Activated CD8-positive, alpha-beta memory T cell treated with anti-CD3 and anti-CD28 coated beads for 48 hours (primary cell): ENCODE measurements around the gene GLUL.

Source experiments
- DNase-seq, 3 experiments: peaks; one replicate each; pipeline ENCODE4 v3.0.0-alpha.2; 2020; ENCODE audit warnings: low read depth in 2 of 3, low spot score in 2 of 3

The GLUL gene

GRCh38 chr1:182391362-182392049, at the start of gene GLUL:
Gene GLUL (minus strand): TSS chr1:182391790. CDS start chr1:182388737, 3,053 bp downstream.
- peak; percentile 19 to 29 (median 28) for DNase-seq

GRCh38 chr1:182438326-182438725, 46.7 kb upstream of the GLUL start:
- no peak for DNase-seq

- DNase-seq, result no peak
Observed at GRCh38 chr1:182433580-182433979, 42.0 kb upstream of the GLUL start.

- no peak for DNase-seq
Observed at GRCh38 chr1:182431278-182431677, 39.7 kb upstream of the GLUL start.

- DNase-seq, result peak in 2 of 3 experiments; percentile 11 to 14
Observed at GRCh38 chr1:182430263-182431068, 38.9 kb upstream of the GLUL start.

- DNase-seq, result no peak
Observed at GRCh38 chr1:182428043-182428442, 36.5 kb upstream of the GLUL start.

- DNase-seq, result no peak
Observed at GRCh38 chr1:182426442-182427430, 35.1 kb upstream of the GLUL start.

GRCh38 chr1:182415789-182416188, 24.2 kb upstream of the GLUL start:
- DNase-seq, result no peak

- DNase-seq, result no peak
Observed at GRCh38 chr1:182413969-182414368, 22.4 kb upstream of the GLUL start.

GRCh38 chr1:182413486-182413885, 21.9 kb upstream of the GLUL start:
- no peak for DNase-seq

- DNase-seq, result no peak
Observed at GRCh38 chr1:182410620-182411273, 19.2 kb upstream of the GLUL start.

GRCh38 chr1:182410138-182410537, 18.5 kb upstream of the GLUL start:
- no peak for DNase-seq

- no peak for DNase-seq
Observed at GRCh38 chr1:182408435-182409075, 17.0 kb upstream of the GLUL start.

GRCh38 chr1:182407724-182408123, 16.1 kb upstream of the GLUL start:
- DNase-seq, result no peak

GRCh38 chr1:182406012-182406411, 14.4 kb upstream of the GLUL start:
- DNase-seq, result no peak

GRCh38 chr1:182405578-182405977, 14.0 kb upstream of the GLUL start:
- no peak for DNase-seq

- no peak for DNase-seq
Observed at GRCh38 chr1:182404781-182405180, 13.2 kb upstream of the GLUL start.

GRCh38 chr1:182400567-182400966, 9.0 kb upstream of the GLUL start, which contains the start of gene TEDDM1:
Gene TEDDM1 (minus strand): TSS chr1:182400667. CDS start chr1:182400485, 182 bp downstream.
- DNase-seq, result no peak

- no peak for DNase-seq
Observed at GRCh38 chr1:182397653-182398393, 6.2 kb upstream of the GLUL start.
